GM19463 (cell line): ENCODE data around the gene PLA2G12B.
"Not testable (repeated sequence)": the region's sequence is repeated elsewhere in the genome, so short reads cannot be mapped to it uniquely, and the experiment has no call there.

ENCODE experiments used
- ATAC-seq: cut with Tn5 transposase; IDR thresholded peaks from one replicate; pipeline ENCODE4 v1.9.1; 2021; ENCODE audit warnings: mild to moderate bottlenecking, moderate library complexity; ENCODE audit not compliant: unreplicated experiment

PLA2G12B gene

DNA sequence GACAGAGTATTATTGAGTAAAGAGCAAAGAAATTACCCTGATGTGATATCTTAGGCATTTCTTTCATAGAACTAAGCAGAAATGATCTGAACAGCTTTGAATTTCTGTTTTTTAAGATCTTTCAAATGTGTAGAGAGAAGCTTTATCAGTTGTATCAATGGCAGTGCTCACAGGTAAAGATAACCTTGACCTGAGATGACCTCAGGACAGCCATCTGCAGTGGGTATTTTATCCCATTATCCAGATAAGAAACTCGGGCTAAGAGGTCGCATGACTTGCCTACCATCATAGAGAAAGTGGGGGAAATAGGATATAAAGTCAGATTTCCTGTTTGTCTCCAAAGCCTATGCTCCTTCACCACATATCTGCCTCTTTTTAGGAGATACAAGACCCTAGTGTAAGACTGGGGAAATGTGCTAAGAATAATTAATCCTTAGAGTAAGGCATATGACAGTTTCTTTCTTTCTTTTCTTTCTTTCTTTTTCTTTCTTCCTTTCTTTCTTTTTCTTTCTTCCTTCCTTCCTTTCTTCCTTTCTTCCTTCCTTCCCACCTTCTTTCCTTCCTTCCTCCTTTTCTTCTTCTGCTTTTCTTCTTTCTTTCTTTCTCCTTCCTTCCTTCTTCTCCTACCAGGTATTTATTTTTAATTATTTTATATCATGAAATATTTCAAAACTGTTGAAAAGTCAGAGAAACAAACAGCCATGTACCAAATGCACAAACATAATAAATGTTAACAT is 10.9 kb downstream of the PLA2G12B start:
- no peak for ATAC-seq

DNA sequence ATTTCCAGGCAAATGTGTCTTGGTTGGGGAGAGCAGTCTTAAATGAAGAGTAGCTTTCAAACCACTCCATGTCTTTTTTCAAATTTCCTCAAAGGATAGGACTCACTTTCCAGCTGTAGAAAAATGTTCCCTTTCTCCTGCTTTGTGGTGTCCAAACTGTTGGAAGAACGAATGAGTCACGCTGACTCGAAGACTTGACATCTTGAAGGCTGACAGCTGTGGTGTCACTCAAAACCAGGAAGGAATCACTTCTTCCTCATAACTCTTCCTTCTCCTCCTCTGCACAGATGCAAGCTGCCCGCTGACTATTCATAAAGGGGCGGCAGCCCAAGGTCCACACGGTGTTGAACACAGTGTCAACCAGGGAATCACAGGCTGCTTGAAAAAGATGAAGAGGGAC is 19.2 kb downstream of the PLA2G12B start:
- no peak for ATAC-seq

DNA sequence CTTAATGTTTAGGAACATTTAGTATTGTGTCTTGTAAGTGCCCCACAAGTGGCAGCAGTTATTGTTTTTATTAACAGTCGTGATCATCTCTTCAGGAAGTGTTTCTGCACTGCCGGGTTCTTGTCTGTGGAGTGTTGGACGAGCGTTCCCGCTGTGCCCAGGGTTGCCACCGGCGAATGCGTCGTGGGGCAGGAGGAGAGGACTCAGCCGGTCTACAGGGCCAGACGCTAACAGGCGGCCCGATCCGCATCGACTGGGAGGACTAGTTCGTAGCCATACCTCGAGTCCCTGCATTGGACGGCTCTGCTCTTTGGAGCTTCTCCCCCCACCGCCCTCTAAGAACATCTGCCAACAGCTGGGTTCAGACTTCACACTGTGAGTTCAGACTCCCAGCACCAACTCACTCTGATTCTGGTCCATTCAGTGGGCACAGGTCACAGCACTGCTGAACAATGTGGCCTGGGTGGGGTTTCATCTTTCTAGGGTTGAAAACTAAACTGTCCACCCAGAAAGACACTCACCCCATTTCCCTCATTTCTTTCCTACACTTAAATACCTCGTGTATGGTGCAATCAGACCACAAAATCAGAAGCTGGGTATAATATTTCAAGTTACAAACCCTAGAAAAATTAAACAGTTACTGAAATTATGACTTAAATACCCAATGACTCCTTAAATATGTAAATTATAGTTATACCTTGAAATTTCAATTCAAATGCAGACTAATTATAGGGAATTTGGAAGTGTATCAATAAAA is 22.2 kb downstream of the PLA2G12B start:
- ATAC-seq = no peak

DNA sequence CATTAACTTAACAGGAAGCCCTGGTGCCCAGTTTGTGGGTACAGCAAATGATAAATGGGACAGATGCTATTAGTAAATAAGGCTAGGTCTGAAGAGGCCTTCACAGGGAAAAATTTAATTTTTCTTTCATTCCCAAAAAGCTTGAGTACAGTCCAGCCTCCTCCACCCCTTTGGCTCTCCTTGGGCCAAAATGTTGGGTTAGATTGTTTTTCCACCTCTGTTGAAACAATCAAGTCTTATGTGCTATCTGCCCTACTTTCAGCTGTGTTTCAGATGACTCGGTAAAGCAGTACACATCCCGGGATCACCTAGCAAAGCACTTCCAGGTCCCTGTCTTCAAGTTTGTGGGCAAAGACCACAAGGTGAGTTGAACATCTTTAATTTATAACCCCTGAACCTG is 24.3 kb downstream of the PLA2G12B start:
- no peak for ATAC-seq

DNA sequence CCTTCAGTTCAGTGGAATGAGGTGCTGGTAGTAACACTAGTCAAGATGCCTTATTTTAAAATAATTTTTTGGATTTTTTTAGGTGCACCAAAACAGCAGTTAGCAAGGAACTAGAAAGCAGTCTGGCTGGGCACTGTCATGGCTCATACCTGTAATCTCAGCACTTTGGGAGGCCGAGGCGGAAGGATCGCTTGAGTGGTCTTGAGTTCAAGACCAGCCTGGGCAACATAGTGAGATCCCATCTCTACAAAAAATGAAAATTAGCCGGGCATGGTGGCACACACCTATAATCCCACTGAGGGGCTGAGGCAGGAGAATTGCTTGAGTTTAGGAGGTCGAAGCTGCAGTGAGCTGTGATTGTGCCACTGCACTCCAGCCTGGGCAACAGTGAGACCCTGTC is 25.8 kb downstream of the PLA2G12B start:
- no peak for ATAC-seq

DNA sequence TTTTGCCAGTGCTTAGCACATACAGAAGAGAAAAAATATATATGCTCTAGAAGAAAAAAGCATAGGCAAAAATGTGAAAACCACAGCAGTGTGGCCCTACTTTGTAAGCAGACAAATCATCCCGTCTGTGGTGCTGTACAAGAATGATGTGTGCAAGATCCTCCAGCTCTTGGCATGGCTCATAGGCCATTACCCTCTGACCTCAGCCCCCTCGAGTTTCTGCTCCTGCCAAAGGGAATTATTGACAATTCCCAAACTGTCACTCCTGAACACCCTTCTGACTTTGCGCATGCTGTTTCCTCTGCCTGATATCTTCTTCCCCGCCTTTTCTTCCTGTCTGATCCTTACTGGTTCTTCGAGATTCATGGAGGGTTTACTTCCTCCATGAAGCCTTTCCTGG is 27.1 kb downstream of the PLA2G12B start:
- no peak for ATAC-seq

DNA sequence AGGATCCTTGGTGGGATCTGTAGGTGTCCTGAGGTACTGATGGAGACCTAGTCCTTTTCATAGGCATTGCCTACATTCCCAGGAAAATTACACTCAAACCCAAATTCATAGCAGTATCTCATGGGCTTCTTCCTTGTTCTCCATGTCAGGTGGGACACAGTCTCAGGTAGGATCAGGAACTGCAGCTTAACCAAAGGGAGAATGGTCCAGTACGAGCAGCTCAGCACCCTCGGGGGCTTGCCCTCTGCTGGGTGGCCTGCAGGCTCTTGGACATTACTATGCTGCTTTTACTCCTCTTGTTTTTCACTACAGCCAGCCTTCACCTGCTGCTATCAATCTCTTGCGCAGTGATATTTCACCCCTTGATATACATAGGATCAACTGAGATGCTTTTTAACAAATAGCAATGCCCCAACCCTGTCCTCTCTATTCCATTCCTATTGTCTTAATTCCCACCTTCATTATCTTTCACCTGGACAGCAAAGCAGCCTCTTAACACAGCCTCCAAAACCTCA is 28.6 kb downstream of the PLA2G12B start:
- no peak for ATAC-seq

DNA sequence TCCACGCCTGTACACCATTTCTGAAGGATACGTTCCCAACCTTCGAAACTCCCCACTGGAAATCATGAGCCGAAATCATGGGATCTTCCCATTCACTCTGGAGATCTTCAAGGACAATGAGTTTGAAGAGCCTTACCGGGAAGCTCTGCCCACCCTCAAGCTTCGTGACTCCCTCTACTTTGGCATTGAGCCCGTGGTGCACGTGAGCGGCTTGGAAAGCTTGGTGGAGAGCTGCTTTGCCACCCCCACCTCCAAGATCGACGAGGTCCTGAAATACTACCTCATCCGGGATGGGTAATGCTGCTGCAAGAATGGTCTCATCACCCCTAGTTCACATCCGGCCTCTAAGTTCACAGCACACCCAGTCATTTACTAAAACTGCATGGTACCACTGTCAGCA is 30.3 kb downstream of the PLA2G12B start:
- ATAC-seq = no peak

DNA sequence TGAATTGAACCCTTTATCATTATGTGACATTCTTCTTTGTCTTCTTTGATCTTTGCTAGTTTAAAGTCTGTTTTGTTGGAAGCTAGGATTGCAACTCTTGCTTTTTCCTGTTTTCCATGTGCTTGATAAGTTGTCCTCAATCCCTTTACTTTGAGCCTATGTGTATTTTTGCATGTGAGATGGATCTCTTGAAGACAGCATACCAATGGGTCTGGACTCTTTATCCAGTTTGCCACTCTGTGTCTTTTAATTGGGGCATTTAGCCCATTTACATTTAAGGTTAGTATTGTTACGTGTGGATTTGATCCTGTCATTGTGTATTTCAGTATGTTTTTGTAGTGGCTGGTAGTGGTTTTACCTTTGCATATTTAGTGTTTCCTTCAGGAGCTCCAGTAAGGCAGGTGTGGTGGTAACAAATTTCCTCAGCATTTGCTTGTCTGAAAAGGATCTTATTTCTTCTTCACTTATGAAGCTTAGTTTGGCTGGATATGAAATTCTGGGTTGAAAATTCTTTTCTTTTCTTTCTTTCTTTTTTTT is 33.4 kb downstream of the PLA2G12B start:
- ATAC-seq = not testable (repeated sequence)

DNA sequence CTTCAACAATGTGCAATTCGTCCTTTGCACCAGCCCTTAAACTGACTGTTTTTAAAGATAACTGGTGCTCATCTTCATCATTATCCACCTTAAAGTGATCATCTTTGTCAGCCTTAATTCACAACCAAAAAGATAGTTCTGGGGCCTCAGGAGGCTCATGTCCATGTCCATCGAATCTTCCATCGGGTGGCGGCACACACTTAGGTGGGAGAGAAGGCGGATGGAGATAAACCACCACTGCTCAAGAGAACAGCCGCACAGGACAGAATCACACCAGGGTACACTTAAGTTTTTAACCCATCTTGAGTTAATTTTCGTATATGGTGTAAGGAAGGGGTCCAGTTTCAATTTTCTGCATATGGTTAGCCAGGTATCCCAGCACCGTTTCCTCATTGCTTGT is 36.3 kb downstream of the PLA2G12B start:
- no peak for ATAC-seq

DNA sequence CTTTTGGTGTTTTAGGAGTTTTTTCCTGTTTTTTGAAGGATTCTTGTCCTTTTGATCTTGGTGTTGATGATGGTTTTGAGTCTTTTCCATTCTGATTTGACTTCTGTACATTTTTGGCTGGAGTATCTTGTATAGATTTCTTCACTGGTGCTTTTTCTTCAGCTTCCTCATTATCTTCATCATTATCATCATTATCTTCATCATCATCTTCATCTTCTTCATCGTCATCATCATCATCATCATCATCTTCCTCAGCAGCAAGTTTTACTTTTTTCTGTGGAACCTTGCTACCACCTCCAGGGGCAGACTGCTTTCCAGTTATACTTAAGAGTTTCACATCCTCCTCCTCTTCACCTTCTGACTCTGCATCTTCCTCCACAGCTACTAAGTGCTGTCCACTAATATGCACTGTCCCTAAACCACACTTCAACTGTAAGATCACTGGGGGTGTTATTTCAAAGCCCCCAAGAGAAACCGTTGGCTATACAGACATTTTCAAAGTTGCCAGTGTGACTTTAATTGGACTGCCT is 36.7 kb downstream of the PLA2G12B start:
- not testable (repeated sequence) for ATAC-seq

DNA sequence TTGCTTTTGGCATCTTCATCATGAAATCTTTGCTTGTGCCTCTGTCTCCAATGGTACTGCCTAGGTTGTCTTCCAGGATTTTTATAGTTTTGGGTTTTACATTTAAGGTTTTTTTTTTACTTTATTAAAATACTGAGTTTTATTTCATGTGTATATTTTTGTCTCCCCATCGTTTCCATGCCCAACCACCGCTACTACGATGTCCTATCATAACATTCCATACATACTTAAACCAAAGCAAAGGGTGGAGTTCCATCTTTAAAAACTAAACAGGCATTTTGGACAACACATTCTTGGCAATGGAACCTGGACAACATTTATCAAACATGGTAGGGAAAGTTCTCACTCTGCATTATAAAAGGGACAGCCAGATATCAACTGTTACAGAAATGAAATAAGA is 37.4 kb downstream of the PLA2G12B start:
- ATAC-seq = not testable (repeated sequence)

DNA sequence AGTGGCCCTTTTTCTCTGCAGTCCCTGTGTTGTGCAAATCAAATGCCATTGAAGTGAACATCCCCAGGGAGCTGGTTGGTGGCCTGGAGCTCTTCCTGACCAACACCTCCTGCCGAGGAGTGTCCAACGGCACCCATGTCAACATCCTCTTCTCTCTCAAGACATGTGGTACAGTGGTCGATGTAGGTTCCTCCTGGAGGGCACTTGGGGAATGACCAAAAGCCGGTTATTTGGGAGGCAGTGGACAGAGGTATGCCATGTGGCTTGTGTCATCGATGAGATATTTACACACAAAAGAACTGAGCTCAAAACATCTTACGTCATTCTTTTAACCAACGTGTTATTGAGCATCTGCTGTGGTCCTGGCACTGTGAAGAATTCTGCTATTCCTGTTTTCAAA is 41.3 kb downstream of the PLA2G12B start:
- ATAC-seq = no peak

DNA sequence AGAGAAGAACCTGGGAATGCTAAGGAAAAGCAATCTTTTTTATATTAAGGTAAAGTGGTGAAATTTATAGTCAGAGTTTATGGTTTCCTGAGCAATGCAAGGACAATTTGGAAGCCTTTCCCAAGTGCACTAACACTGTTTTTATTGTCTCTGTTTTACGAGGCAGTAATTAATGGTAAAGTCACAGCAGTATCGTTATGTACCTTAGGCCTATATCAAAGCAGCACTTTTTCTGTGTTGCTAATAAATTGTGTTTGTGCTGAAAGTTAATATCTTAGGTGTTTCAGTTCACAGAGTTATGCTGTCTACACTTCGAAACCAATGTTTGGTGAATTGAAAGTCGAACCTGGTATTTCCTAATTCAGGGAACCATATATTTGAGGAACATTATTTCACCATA is 41.9 kb downstream of the PLA2G12B start:
- no peak for ATAC-seq

DNA sequence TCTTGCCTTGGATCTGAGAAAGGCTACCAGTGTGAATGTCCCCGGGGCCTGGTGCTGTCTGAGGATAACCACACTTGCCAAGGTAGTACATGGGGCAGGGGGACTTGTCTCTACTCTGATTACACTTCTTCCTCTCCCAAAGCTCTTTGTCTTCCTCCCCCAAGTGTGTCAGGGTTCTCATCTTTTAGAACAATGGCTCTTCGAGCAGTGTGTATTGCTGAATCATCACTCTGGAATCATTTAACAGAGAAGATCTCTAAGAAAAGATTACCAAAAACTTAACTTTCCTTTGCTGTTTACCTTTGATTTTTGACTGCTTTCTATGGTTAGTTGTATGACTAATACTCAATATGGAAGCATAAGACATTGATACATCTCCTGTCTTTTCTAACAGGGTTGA is 42.8 kb downstream of the PLA2G12B start:
- ATAC-seq = no peak

DNA sequence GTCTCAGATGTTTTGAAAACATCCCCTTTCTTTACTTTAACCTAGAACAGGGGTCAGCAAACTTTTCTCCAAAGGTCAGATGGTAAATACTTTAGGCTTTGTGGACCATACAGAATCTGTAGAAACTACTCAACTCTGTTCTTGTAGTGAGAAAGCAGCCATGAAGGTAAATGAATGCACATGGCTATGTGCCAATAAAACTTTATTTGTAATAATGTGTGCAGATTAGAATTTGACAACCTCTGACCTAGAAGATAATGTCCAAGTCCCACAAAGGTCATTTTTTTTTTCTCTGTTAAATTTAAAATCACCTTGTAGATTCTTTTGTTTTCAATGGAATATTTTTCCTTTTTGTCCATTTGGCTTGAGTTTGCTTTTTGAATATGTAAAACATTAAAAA is 43.9 kb downstream of the PLA2G12B start:
- no peak for ATAC-seq

DNA sequence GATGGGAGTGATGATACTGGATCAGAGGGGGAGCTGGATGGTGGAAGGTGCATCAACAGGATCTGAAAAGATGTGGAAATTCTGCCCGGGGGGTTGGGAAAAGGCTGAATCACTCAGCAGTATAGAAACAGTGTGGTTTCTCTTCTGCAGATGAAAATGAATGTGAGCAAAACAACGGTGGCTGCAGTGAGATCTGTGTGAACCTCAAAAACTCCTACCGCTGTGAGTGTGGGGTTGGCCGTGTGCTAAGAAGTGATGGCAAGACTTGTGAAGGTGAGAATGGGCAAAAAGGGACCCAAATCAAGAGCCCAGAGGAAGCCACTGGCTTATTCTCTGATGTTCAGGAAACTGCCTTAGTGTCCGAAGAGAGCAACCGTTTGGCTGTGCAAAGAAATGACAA is 48.2 kb downstream of the PLA2G12B start:
- ATAC-seq = no peak

DNA sequence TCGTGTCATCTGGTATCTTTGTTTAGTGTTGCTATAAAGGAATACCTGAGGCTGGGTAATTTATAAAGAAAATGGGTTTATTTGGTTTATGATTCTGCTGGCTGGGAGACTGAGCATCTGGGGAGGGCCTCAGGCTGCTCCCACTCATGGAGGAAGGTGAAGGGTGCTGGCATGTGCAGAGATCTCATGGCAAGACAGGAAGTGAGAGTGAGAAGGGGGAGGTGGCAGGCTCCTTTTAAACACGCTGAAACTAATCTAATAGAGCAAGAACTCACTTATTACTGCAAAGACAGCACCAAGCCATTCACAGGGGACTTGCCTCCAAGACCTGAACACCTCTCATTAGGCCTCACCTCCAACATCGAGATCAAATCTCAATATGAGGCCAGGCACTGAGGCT is 49.8 kb downstream of the PLA2G12B start:
- no peak for ATAC-seq

DNA sequence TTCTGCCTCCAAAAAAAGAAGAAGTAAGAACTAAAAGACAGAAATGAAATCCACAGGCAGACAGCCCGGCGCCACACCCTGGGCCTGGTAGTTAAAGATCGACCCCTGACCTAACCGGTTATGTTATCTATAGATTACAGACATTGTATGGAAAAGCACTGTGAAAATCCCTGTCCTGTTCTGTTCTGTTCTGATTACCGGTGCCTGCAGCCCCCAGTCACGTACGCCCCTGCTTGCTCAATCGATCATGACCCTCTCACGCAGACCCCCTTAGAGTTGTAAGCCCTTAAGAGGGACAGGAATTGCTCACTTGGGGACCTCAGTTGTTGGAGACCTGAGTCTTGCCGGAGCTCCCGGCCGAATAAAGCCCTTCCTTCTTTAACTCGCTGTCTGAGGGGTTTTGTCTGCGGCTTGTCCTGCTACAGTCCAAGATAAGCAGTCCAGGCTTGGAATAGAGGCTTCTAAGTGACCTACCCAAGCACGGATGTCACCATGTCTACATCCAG is 50.6 kb downstream of the PLA2G12B start:
- not testable (repeated sequence) for ATAC-seq

DNA sequence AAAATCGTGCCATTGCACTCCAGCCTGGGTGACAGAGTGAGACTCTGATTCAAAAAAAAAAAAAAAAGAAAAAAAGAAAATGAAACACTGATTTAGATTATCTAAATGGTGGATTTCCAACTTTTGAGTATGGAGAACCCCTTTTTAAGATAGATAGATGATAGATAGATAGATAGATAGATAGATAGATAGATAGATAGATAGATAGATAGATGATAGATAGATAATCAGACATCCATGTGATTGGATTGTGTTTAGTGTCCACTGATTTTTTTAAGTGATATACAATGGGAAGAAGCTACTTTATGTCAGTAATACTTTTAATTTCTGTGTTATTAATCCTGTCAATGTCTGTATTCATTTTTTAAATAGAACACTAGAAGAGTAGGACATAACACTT is 55.1 kb downstream of the PLA2G12B start:
- no peak for ATAC-seq

DNA sequence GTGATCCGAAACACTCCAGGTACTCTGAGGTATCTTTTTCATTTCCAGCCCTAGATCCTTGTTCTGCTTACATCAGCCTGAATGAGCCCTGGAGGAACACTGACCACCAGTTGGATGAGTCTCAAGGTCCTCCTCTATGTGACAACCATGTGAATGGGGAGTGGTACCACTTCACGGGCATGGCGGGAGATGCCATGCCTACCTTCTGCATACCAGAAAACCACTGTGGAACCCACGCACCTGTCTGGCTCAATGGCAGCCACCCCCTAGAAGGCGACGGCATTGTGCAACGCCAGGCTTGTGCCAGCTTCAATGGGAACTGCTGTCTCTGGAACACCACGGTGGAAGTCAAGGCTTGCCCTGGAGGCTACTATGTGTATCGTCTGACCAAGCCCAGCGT is 56.0 kb downstream of the PLA2G12B start:
- no peak for ATAC-seq
